Activated gamma-delta T cell treated with Interleukin-2 at 50 U/mL for 16 hours (primary cell): ENCODE results near the gene MVK.

Source experiments
- DNase-seq: peaks from one replicate; pipeline ENCODE4 v3.0.0-alpha.2; 2020

Gene MVK

DNA sequence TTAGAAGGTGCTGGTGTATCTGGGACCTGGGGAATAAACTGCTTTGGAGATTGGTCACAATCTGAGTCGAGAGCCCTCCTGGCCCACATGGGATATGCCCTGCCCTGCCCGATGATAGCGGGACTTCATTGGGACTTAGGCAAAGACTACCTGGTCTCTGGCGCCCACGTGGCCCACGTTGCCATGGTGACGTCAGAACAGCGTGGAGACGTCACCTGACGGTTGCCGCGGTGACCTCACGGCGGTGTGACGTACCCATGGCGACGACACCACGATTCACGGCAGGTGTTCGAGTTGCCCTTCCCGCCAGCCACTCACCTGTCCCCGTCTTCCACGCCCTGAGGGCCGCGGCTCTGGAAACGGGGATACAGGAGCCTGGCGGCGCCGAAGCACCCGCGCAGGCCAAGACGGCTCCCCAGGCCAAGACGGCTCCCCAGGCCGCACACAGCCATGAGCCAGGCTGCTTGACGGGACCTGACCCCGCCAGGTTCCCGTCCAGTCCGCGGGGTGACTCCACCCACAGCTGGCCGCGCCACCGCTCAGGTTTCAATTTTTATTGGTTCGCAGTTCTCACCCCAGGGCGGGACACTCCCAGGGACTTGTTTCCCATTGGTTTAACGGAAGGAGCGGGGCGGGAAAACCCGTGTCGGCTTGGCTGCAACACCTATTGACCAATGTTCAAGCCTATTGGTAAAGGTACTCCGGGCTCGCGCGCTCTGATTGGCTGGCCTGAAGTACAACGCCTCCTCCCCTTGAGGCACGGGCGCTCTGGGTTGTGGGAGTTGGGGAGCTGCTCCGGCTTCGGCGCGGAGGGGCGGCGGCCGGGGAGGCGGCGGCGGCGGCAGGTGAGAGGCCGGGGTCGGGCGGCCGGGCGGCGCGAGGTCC, at the start of gene MVK, which contains the start of gene MMAB:
Gene MVK (plus strand): TSS at position 766 of the 885 bp plus-strand sequence. CDS start 1,029 bp downstream, outside the sequence.
Gene MMAB (minus strand): TSS at position 476 of the 885 bp plus-strand sequence. CDS start 24 bp downstream, at position 452.
- DNase-seq, result peak; percentile 98

DNA sequence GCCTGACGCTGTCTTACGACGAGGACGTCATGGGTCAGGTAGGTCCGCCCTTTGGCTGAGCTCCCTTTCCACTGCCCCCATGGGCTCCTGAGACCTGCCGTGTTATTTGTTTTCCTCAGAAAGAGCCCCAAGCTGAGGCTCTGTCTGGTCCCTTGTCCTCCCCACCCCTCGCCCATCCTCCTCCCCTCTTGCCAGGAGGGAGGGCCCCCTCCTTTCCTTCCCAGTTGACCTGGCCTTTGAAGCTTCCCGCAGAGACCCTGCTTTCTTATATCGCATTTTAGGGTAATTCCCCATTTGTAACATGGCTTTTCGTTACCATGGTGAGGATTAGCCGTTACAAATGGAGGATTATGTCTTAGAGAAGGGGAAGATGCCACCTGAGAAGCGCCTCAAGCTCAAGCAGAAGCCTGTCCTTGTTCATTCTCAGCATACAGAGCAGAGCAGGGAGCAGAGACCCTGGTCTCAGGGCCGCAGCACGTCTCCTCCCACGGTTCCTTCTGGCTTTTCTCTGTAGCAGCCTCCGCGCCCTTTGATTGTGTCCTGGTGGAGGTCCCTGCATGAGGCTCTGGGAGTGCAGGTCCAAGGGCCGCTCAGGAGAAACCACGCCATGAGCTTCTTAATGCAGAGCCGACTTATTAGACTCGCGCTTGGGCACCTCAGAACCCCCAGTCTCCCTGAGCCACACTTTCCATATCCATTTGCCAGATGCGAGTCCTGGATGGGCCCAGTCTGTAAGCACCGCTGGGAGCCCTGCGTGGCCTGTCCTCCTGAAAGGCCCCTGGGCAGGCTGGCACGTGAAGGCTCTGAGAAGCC, 48.9 kb upstream of the MVK start:
- no peak for DNase-seq

DNA sequence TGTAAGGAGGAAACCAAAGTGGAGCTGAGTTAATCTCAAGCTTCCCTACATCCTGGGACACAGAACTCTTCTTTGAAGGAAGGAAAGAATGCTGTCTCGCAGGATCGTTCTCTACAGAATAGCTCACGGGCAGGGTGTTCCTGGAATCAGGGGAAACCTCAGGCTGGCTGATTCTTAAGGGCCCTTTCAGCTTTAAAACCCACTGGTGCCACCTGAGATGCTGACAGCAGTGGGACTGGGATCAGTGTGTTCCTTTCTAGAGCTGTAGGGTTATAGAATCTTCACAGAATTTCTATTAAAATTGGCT, 48.4 kb upstream of the MVK start:
- no peak for DNase-seq

- no peak for DNase-seq
These were observed 46.0 kb upstream of the MVK start for GRCh38 chr12:109527489-109528123.

- no peak for DNase-seq
These were observed 43.6 kb upstream of the MVK start for GRCh38 chr12:109529691-109530640.

DNA sequence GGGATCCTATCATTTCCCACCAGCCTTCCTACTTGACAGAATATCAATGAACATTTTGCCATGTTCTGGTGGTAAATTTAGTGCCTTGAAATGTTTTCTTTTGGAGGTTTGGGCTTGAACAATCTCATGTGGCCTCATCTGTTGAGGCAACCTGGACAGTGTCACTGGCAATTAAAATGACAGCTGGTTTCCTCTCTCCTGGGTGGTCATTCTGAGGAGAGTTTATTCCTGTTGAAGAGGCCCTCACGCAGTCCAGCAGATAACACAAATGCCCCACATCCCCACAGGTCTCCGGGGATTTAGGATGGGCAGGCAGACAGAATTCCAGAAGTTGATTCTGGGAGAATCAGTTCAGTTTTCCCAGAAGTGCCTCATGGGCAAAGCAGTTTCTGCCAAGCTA, 42.2 kb upstream of the MVK start:
- no peak for DNase-seq

DNA sequence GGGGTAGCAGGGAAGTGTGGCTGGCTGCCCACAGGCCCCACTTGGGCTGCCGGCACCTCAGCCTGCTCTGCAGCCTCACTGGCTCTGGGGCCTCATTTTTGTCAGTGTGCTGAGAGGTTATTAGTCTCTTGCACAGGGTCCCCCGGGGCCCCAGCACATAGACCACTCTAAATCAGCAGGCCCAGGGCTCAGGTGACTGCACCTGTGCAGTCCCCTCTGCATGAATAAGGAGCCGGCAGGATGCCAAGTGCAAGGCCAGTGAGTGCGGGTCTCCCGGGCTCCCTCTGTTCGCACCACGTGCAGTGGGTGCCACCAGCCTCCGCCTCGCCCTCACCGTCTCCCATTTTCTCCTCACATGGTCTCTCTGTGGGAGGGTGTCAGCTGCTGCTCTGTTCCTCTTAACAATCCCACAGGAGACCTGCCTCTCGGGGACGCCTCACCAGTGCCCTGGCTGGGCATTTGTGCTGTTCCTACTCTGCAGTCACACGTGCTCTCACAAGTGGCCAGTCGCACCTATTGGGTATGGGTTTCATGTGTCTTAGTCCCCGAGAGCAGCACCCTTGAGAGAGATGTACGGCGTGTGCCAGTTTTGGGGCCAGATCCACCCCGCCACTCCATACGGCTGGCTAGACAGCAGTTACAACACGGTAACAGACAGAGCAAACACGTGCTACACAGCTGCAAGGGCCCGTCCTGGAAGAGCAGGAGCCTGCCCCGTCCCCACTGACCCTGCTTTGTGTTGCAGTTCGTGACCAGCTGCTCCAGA, 40.7 kb upstream of the MVK start:
- no peak for DNase-seq

GRCh38 chr12:109533487-109533740, 40.2 kb upstream of the MVK start:
- no peak for DNase-seq

- no peak for DNase-seq
These were observed 39.1 kb upstream of the MVK start for GRCh38 chr12:109534456-109534855.

GRCh38 chr12:109535231-109535862, 38.2 kb upstream of the MVK start:
- no peak for DNase-seq

GRCh38 chr12:109535863-109536250, 37.7 kb upstream of the MVK start:
- DNase-seq, result no peak

DNA sequence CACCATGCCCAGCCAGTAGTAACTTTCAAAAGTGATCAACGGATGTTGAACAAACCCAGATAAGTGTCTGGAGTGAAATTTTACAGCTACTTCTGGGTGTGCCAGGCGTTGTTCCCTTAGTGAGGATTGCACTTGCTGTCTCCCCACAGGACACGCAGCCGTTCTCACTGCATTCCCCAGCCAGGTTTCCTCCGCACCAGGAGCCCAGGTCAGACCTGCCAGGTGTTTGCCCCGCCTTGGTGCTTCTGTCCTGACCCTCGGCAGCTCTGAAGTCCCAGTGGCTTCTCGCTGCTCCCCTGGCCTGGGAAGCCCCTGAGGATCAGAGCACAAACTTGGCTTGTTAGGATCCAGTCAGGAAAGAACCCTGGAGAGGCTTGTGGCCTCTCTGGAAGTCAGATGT, 36.5 kb upstream of the MVK start:
- no peak for DNase-seq

DNA sequence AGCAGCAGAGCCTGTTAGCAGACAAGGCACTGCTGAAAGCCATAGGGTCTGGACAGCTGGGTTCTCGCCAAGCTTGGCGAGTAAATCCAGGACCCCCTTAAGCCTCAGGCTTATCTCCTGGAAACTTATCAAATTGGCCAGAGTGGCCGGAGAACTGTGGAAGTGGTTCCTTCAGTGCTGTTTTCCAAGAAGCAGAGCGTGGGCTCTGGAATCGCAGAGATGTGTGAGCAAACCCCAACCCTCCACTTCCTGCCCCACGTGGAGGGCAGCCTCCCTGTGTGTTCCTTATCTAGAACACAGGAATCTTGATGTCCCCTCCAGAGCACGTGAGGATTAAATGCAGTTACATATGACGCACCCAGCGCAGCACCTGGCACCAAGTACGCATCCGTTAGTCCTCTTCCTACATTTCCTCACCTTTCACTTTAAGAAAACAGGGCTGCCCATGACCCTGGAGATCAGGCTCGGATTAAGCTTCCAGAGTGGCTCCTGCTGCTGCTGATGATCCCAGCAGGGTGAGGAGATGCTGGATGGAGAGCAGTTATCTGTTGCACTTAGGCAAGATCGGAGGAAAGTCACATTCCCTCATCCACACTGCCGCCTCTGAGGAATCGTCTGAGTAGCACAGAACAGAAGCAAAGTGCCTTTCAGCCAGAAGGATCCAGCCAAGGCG, 35.3 kb upstream of the MVK start:
- DNase-seq, result no peak

GRCh38 chr12:109539508-109539907, 34.1 kb upstream of the MVK start:
- DNase-seq, result no peak

- DNase-seq, result no peak
These were observed 32.8 kb upstream of the MVK start for GRCh38 chr12:109540526-109541412.

GRCh38 chr12:109541413-109541726, 32.2 kb upstream of the MVK start:
- no peak for DNase-seq

DNA sequence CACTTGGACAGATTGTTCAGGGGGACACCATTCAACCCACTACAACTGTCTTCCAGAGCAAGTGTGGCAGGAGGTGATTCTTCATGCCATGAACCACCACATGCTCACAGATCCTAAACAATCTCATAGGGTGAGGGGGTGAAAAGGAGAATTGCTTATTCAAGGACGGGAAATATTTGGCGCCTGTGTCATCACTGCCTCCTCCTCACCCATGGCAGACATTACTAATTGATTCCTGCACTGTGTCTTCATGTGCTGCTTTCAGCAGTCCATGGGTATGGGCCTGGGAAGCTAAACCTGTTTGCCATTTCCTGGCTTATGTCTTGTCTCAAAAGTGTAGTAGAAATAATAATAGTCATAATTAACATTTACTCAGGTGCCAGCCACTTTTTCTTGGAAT, 31.6 kb upstream of the MVK start:
- DNase-seq, result no peak

DNA sequence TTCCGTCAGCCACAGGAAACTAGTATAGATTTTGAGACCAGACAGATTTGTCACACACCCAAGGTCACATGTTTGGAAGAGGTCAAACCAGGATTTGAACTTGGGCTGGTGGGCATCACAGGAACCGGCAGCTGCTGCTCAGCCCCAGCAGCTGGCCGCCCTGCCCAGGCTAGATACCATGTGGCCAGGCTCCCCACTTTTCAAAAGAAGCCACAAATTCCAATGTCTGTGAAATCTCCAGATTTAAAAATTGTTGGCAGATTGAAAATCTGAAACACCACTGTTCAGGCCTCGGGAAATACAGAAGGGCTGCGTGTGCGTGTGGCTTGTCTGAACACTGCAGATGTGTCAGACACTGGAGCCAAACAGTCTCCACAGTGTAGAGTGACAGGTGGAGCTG, 30.7 kb upstream of the MVK start:
- DNase-seq, result no peak

DNA sequence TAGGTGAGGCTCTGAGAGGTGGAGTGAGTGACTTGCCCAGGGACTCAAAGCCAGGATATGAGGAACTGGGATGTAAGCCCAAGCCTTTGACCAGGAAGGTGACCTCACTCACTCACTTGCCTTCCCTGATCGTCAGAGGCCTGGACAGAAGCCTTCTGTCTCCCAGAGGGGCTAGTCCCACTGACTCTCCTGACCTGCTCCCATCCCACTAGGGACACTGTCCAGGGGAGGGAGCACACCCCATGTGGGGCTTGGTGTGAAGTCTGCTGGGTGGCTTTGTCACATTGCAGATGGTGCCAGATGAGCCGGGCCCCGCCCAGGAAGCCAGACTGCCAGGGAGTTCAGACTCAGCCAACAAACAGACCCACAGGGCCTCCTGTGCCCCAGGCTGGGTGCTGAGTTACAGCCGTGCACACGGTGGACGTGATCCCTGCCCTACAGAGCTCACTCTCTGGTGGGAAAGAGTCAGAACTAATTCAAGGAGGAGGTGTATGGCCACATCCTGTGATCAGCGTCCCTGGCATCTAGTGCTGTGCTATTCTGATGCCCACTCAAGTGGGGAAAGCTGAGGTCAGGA, 28.6 kb upstream of the MVK start:
- peak; percentile 14 for DNase-seq

GRCh38 chr12:109545826-109546225, 27.8 kb upstream of the MVK start:
- no peak for DNase-seq
